GM23338 (cell line): ENCODE data around the gene ATP13A2. TPM values are rescaled to one million over a fixed set of nuclear protein-coding genes. Genes with fewer than 3 reads are reported as not detected.

Experiments used
- ATAC-seq: fragments of 200-7000 bp; cut with Tn5 transposase; 3 replicates; pipeline ENCODE4 v1.9.1; 2020
- DNase-seq: peaks from one replicate; pipeline ENCODE4 v3.0.0-alpha.2; 2015; ENCODE audit warnings: low spot score
- H2AFZ ChIP-seq: fragments of 200-600 bp; sonication (generic); 2 replicates; pipeline ENCODE4 v1.8.0; 2016; ENCODE audit warnings: antibody characterized with exemption, mild to moderate bottlenecking, moderate library complexity
- H3F3A ChIP-seq: fragments of 200-600 bp; sonication (generic); replicated peaks from 2 replicates; pipeline ENCODE4 v1.8.0; 2017; ENCODE audit warnings: antibody characterized with exemption, mixed run types, low read depth
- H3K27ac ChIP-seq: fragments of 200-600 bp; sonication (generic); 2 replicates; pipeline ENCODE4 v1.6.1; 2016; ENCODE audit warnings: low read depth
- H3K27me3 ChIP-seq: fragments of 200-600 bp; sonication (generic); 2 replicates; pipeline ENCODE4 v1.8.0; 2016; ENCODE audit warnings: mild to moderate bottlenecking, mixed run types, moderate library complexity; ENCODE audit not compliant: insufficient read depth
- H3K36me3 ChIP-seq: fragments of 200-600 bp; sonication (generic); 2 replicates; pipeline ENCODE4 v1.8.0; 2016; ENCODE audit warnings: mild to moderate bottlenecking; ENCODE audit not compliant: insufficient read depth
- H3K4me1 ChIP-seq: fragments of 200-600 bp; sonication (generic); 2 replicates; pipeline ENCODE4 v1.8.0; 2016; ENCODE audit warnings: mild to moderate bottlenecking, moderate library complexity; ENCODE audit not compliant: insufficient read depth
- H3K4me2 ChIP-seq: fragments of 200-600 bp; sonication (generic); 2 replicates; pipeline ENCODE4 v1.7.1; 2017; ENCODE audit warnings: mixed run types
- H3K4me3 ChIP-seq: fragments of 200-600 bp; sonication (generic); 2 replicates; pipeline ENCODE4 v1.6.1; 2016; ENCODE audit warnings: mixed run types
- H3K79me2 ChIP-seq: fragments of 200-600 bp; sonication (generic); replicated peaks from 2 replicates; pipeline ENCODE4 v1.8.0; 2017; ENCODE audit warnings: mild to moderate bottlenecking; ENCODE audit not compliant: insufficient read depth
- H3K9me2 ChIP-seq: fragments of 200-600 bp; sonication (generic); 2 replicates; pipeline ENCODE4 v1.8.0; 2017; ENCODE audit not compliant: insufficient read depth
- H4K20me1 ChIP-seq: fragments of 200-600 bp; sonication (generic); replicated peaks from 2 replicates; pipeline ENCODE4 v1.8.0; 2017; ENCODE audit warnings: mild to moderate bottlenecking; ENCODE audit not compliant: insufficient read depth
- H3K27ac Mint-ChIP-seq: 2 replicates; pipeline ENCODE4 v1.8.0; 2020; ENCODE audit warnings: inconsistent platforms, mild to moderate bottlenecking, moderate library complexity, mixed read lengths
- H3K27me3 Mint-ChIP-seq: 3 replicates; pipeline ENCODE4 v1.8.0; 2022; ENCODE audit warnings: low read depth, mild to moderate bottlenecking, moderate library complexity, mixed read lengths, inconsistent platforms; ENCODE audit not compliant: insufficient read depth, poor library complexity
- H3K36me3 Mint-ChIP-seq: 3 replicates; pipeline ENCODE4 v1.8.0; 2021; ENCODE audit warnings: low read depth, mild to moderate bottlenecking, inconsistent platforms, moderate library complexity, mixed read lengths
- H3K4me1 Mint-ChIP-seq: 3 replicates; pipeline ENCODE4 v1.8.0; 2020; ENCODE audit warnings: mild to moderate bottlenecking, inconsistent platforms, mixed read lengths
- H3K4me3 Mint-ChIP-seq: 3 replicates; pipeline ENCODE4 v1.8.0; 2021; ENCODE audit warnings: moderate library complexity, mild to moderate bottlenecking, inconsistent platforms, mixed read lengths
- H3K9me3 Mint-ChIP-seq: 3 replicates; pipeline ENCODE4 v1.8.0; 2020; ENCODE audit warnings: moderate library complexity, mild to moderate bottlenecking, inconsistent platforms, mixed read lengths
- CREB1 ChIP-seq: fragments of 250-450 bp; sonication (Bioruptor Pico); IDR thresholded peaks from 2 replicates; pipeline ENCODE4 v1.5.0; 2020; ENCODE audit warnings: low read depth, mild to moderate bottlenecking, moderate library complexity
- CTCF ChIP-seq, 2 experiments: fragments of 200-600 bp in 1 of 2; sonication (generic) in 1 of 2; conservative IDR thresholded peaks; 2 replicates each; pipeline versions ENCODE4 v1.5.1 to v1.6.1; 2016 to 2017; ENCODE audit warnings: antibody characterized with exemption in 2 of 2, low read depth in 2 of 2, mild to moderate bottlenecking in 2 of 2, moderate library complexity in 1 of 2
- ETS1 ChIP-seq: IDR thresholded peaks from 2 replicates; pipeline ENCODE4 v1.6.1; 2016; ENCODE audit warnings: antibody characterized with exemption
- EZH2 ChIP-seq: fragments of 200-600 bp; sonication (generic); IDR thresholded peaks from one replicate; pipeline ENCODE4 v1.8.0; 2017; ENCODE audit warnings: antibody characterized with exemption, mild to moderate bottlenecking, low read depth; ENCODE audit not compliant: unreplicated experiment
- EZH2phosphoT487 ChIP-seq: fragments of 200-600 bp; sonication (generic); IDR thresholded peaks from one replicate; pipeline ENCODE4 v1.8.1; 2018; ENCODE audit warnings: antibody characterized with exemption; ENCODE audit not compliant: unreplicated experiment
- JUNB ChIP-seq: IDR thresholded peaks from one replicate; pipeline ENCODE4 v1.6.1; 2016; ENCODE audit warnings: antibody characterized with exemption; ENCODE audit not compliant: unreplicated experiment
- NANOG ChIP-seq: IDR thresholded peaks from 2 replicates; pipeline ENCODE4 v1.6.1; 2016; ENCODE audit warnings: antibody characterized with exemption, borderline replicate concordance
- POLR2AphosphoS5 ChIP-seq: IDR thresholded peaks from 2 replicates; pipeline ENCODE4 v1.6.1; 2016; ENCODE audit warnings: antibody characterized with exemption, low read depth
- STAT1 ChIP-seq: IDR thresholded peaks from one replicate; pipeline ENCODE4 v1.6.1; 2016; ENCODE audit warnings: antibody characterized with exemption; ENCODE audit not compliant: unreplicated experiment
- ZNF114 ChIP-seq: fragments of 250-450 bp; sonication (Bioruptor Pico); IDR thresholded peaks from 2 replicates; pipeline ENCODE4 v1.5.0; 2020; ENCODE audit warnings: mild to moderate bottlenecking, moderate library complexity
- ZNF331 ChIP-seq: fragments of 250-450 bp; sonication (Bioruptor Pico); IDR thresholded peaks from 2 replicates; pipeline ENCODE4 v1.5.0; 2020; ENCODE audit warnings: low read depth, mild to moderate bottlenecking, moderate library complexity
- polyA plus RNA-seq: library from polyadenylated mRNA; unstranded; fragments of >200 nt; fragmentation: Nextera tagmentation; extraction: Ambion mirVana; gene quantifications from 2 replicates; pipeline ENCODE4 v1.2.1, GENCODE V29; 2016
- total RNA-seq: library from RNA; depleted of rRNA; stranded (reverse); fragments of >200 nt; shearing (Covaris generic); gene quantifications from 2 replicates; pipeline ENCODE4 v1.2.3, GENCODE V29; 2014
- TF ChIP-seq, protein P1 (sequence below): IDR thresholded peaks from one replicate; pipeline ENCODE4 v1.6.1; 2018; ENCODE audit warnings: antibody characterized with exemption; ENCODE audit not compliant: unreplicated experiment

The ATP13A2 gene
- total and polyA plus RNA-seq, 2 experiments from 2014 or later = 30.1 to 87.7 TPM

DNA sequence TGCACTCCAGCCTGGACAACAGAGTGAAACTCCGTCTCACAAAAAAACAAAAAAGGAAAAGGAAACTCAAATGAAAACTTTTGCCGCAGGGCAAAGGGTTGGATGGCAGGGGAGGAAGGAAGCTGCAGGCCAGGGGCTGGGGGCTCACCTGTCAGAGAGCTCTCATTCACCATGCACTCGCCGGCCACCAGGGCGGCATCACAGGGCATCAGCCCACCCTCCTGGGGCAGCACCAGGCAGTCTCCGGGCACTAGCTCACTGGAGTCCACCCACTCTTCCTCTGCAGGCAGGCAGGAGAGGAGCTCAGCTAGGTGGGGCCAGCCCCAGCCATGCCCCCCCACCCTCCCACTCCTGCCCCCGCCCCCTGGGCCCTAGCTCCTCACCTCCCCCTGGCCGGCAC lies 11.9 kb downstream of the ATP13A2 start:
- no peaks in the 10 kb centered on the region for H3K4me1 ChIP-seq
- H2AFZ ChIP-seq = no peak overlapping the region
- Mint-ChIP-seq H3K27me3 (peaks cover 7% of the 10 kb centered on the region), H3K27ac (no peak overlapping the region), H3K36me3 (peaks cover 40% of the 10 kb centered on the region), H3K4me3 (no peak overlapping the region), H3K9me3 (no peaks in the 10 kb centered on the region), H3K4me1 (no peaks in the 10 kb centered on the region)
- H3K36me3 ChIP-seq = no peaks in the 10 kb centered on the region; the same call in none of the 2 replicates
- DNase-seq = no peak
- no peaks in the 10 kb centered on the region; the same call in 1 of the 2 replicates for H4K20me1 ChIP-seq
- peak; percentile 76 for ATAC-seq
- H3K9me2 ChIP-seq = no peaks in the 10 kb centered on the region
- H3K79me2 ChIP-seq = no peaks in the 10 kb centered on the region
- no peak overlapping the region for H3K4me3 ChIP-seq
- H3F3A ChIP-seq = no peaks in the 10 kb centered on the region
- no peaks in the 10 kb centered on the region for H3K27me3 ChIP-seq
- TF ChIP-seq CTCF (conservative IDR thresholded peaks at IDR 0.05; ENCODE audit: low read depth in 2 of 2) (peak; percentile 22 to 36; a peak in 3 of 4 replicates), NANOG (no peak)
- no peak overlapping the region for H3K4me2 ChIP-seq
- no peak overlapping the region for H3K27ac ChIP-seq

GRCh38 chr1:16998589-16998988 lies 13.1 kb downstream of the ATP13A2 start:
- no peaks in the 10 kb centered on the region for H3K79me2 ChIP-seq
- Mint-ChIP-seq H3K9me3 (no peaks in the 10 kb centered on the region), H3K27ac (no peak overlapping the region), H3K4me3 (no peak overlapping the region), H3K36me3 (peaks cover 32% of the 10 kb centered on the region), H3K27me3 (peaks cover 7% of the 10 kb centered on the region), H3K4me1 (no peaks in the 10 kb centered on the region)
- no peaks in the 10 kb centered on the region; the same call in 1 of the 2 replicates for H3K36me3 ChIP-seq
- no peaks in the 10 kb centered on the region for H3F3A ChIP-seq
- no peaks in the 10 kb centered on the region for H3K9me2 ChIP-seq
- ATAC-seq = no peak
- no peak overlapping the region for H3K4me2 ChIP-seq
- H3K4me1 ChIP-seq = no peaks in the 10 kb centered on the region
- no peak overlapping the region for H2AFZ ChIP-seq
- no peaks in the 10 kb centered on the region for H3K27me3 ChIP-seq
- H3K27ac ChIP-seq = no peak overlapping the region
- DNase-seq = no peak
- H4K20me1 ChIP-seq = no peaks in the 10 kb centered on the region; the same call in 1 of the 2 replicates
- no peak overlapping the region for H3K4me3 ChIP-seq
- TF ChIP-seq ZNF114 (CRISPR knock-in tag) (no peak), EZH2 (no peak), JUNB (no peak), STAT1 (no peak), CTCF (conservative IDR thresholded peaks at IDR 0.05; ENCODE audit: low read depth in 2 of 2) (no peak), CREB1 (no peak), POLR2AphosphoS5 (no peak), EZH2phosphoT487 (no peak), ETS1 (no peak), ZNF331 (CRISPR knock-in tag) (no peak), NANOG (no peak)
- TF ChIP-seq, protein P1, sequence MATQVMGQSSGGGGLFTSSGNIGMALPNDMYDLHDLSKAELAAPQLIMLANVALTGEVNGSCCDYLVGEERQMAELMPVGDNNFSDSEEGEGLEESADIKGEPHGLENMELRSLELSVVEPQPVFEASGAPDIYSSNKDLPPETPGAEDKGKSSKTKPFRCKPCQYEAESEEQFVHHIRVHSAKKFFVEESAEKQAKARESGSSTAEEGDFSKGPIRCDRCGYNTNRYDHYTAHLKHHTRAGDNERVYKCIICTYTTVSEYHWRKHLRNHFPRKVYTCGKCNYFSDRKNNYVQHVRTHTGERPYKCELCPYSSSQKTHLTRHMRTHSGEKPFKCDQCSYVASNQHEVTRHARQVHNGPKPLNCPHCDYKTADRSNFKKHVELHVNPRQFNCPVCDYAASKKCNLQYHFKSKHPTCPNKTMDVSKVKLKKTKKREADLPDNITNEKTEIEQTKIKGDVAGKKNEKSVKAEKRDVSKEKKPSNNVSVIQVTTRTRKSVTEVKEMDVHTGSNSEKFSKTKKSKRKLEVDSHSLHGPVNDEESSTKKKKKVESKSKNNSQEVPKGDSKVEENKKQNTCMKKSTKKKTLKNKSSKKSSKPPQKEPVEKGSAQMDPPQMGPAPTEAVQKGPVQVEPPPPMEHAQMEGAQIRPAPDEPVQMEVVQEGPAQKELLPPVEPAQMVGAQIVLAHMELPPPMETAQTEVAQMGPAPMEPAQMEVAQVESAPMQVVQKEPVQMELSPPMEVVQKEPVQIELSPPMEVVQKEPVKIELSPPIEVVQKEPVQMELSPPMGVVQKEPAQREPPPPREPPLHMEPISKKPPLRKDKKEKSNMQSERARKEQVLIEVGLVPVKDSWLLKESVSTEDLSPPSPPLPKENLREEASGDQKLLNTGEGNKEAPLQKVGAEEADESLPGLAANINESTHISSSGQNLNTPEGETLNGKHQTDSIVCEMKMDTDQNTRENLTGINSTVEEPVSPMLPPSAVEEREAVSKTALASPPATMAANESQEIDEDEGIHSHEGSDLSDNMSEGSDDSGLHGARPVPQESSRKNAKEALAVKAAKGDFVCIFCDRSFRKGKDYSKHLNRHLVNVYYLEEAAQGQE = no peak
